ACHN (cell line): ENCODE data around the gene KLHL3.

Source experiments
- DNase-seq: peaks from one replicate; pipeline ENCODE4 v3.0.0-alpha.2; 2015
- in situ Hi-C: cut with HindIII; loops from 2 replicates; pipeline ENCODE4 v1.10.0; 2017; ENCODE audit warnings: low sequenced_read_pairs, low pct_ligation_motif_present, low pct_unique_long_range_greater_than_20kb

The KLHL3 gene

GRCh38 chr5:137716337-137716736, 19.6 kb downstream of the KLHL3 start:
- DNase-seq: no peak
- in situ Hi-C loops: no loop called here

- no peak for DNase-seq
- in situ Hi-C loops: no loop called here
These were observed 20.4 kb downstream of the KLHL3 start for GRCh38 chr5:137715456-137715855.

GRCh38 chr5:137714946-137715345, 20.9 kb downstream of the KLHL3 start:
- in situ Hi-C loops: no loop called here

GRCh38 chr5:137714494-137714893, 21.4 kb downstream of the KLHL3 start:
- DNase-seq: no peak
- in situ Hi-C loops: no loop called here

More at GRCh38 chr5:137714946-137715345, 20.9 kb downstream of the KLHL3 start:
- no peak for DNase-seq

- DNase-seq: no peak
- in situ Hi-C loops: no loop called here
These were observed 23.7 kb downstream of the KLHL3 start for GRCh38 chr5:137712139-137712667.

- in situ Hi-C loops: no loop called here
- no peak for DNase-seq
These were observed 25.8 kb downstream of the KLHL3 start for GRCh38 chr5:137710086-137710485.

- in situ Hi-C loops: no loop called here
- no peak for DNase-seq
These were observed 26.9 kb downstream of the KLHL3 start for GRCh38 chr5:137708796-137709559.

- in situ Hi-C loops: no loop called here
- DNase-seq: no peak
These were observed 27.8 kb downstream of the KLHL3 start for GRCh38 chr5:137708062-137708461.

- in situ Hi-C loops: no loop called here
- DNase-seq: no peak
These were observed 29.0 kb downstream of the KLHL3 start for GRCh38 chr5:137706841-137707240.

GRCh38 chr5:137705106-137705505, 30.8 kb downstream of the KLHL3 start:
- in situ Hi-C loops: no loop called here
- DNase-seq: no peak

GRCh38 chr5:137703565-137703964, 32.3 kb downstream of the KLHL3 start:
- in situ Hi-C loops: no loop called here
- no peak for DNase-seq

- in situ Hi-C loops: no loop called here
- DNase-seq: no peak
These were observed 35.6 kb downstream of the KLHL3 start for GRCh38 chr5:137700282-137700680.

GRCh38 chr5:137699336-137700281, 36.3 kb downstream of the KLHL3 start:
- in situ Hi-C loops: no loop called here
- no peak for DNase-seq

- DNase-seq: no peak
- in situ Hi-C loops: no loop called here
These were observed 39.4 kb downstream of the KLHL3 start for GRCh38 chr5:137696481-137696880.

GRCh38 chr5:137695651-137696428, 40.0 kb downstream of the KLHL3 start:
- no peak for DNase-seq
- in situ Hi-C loops: no loop called here

- no peak for DNase-seq
These were observed 41.8 kb downstream of the KLHL3 start for GRCh38 chr5:137693951-137694721.

GRCh38 chr5:137693307-137693950, 42.5 kb downstream of the KLHL3 start:
- in situ Hi-C loops: no loop called here

More at GRCh38 chr5:137693951-137694721, 41.8 kb downstream of the KLHL3 start:
- in situ Hi-C loops: no loop called here

More at GRCh38 chr5:137693307-137693950, 42.5 kb downstream of the KLHL3 start:
- DNase-seq: no peak
